Measurements from ENCODE around the gene LRRC3C.

The LRRC3C gene

GRCh38 chr17:39922006-39922405 lies 5.5 kb upstream of the LRRC3C start:
- no peak overlapping the region for H3K27ac Mint-ChIP-seq
- TF ChIP-seq CTCF (IDR thresholded peaks at IDR 0.05; ENCODE audit: unreplicated experiment in 3 of 3) = no peak
- H3K36me3 Mint-ChIP-seq (ENCODE audit: low read depth) = peaks cover 43% of the 10 kb centered on the region
- H3K4me1 Mint-ChIP-seq = peaks cover 24% of the 10 kb centered on the region
- H3K9me3 Mint-ChIP-seq = no peaks in the 10 kb centered on the region
- no peaks in the 10 kb centered on the region for H3K27me3 Mint-ChIP-seq (ENCODE audit: low read depth)
- H3K4me3 Mint-ChIP-seq = no peak overlapping the region

- Mint-ChIP-seq H3K4me3 (no peak overlapping the region), H3K27me3 (ENCODE audit: low read depth) (no peaks in the 10 kb centered on the region), H3K4me1 (peaks cover 29% of the 10 kb centered on the region), H3K36me3 (ENCODE audit: low read depth) (peaks cover 35% of the 10 kb centered on the region), H3K27ac (no peak overlapping the region), H3K9me3 (no peaks in the 10 kb centered on the region)
- no peak for TF ChIP-seq CTCF (IDR thresholded peaks at IDR 0.05; ENCODE audit: unreplicated experiment in 3 of 3)
Measured at GRCh38 chr17:39923230-39923629, 4.3 kb upstream of the LRRC3C start.

- Mint-ChIP-seq H3K36me3 (ENCODE audit: low read depth) (peaks cover 30% of the 10 kb centered on the region), H3K4me3 (peak overlapping the region; percentile 59 to 92 (median 91)), H3K4me1 (peaks cover 32% of the 10 kb centered on the region), H3K9me3 (no peaks in the 10 kb centered on the region), H3K27me3 (ENCODE audit: low read depth) (no peaks in the 10 kb centered on the region), H3K27ac (peak overlapping the region; percentile 35 to 62 (median 55))
- peak in 1 of 3 experiments; percentile 20 for TF ChIP-seq CTCF (IDR thresholded peaks at IDR 0.05; ENCODE audit: unreplicated experiment in 3 of 3)
Measured at GRCh38 chr17:39923836-39924690, 3.5 kb upstream of the LRRC3C start.

- peak overlapping the region; percentile 35 to 62 (median 55) for H3K27ac Mint-ChIP-seq
- peaks cover 26% of the 10 kb centered on the region for H3K36me3 Mint-ChIP-seq (ENCODE audit: low read depth)
- peak overlapping the region; percentile 59 to 92 (median 91) for H3K4me3 Mint-ChIP-seq
- H3K4me1 Mint-ChIP-seq = peaks cover 37% of the 10 kb centered on the region
- no peaks in the 10 kb centered on the region for H3K27me3 Mint-ChIP-seq (ENCODE audit: low read depth)
- no peaks in the 10 kb centered on the region for H3K9me3 Mint-ChIP-seq
- TF ChIP-seq CTCF (IDR thresholded peaks at IDR 0.05; ENCODE audit: unreplicated experiment in 3 of 3) = no peak
Measured at GRCh38 chr17:39924691-39925055, 2.9 kb upstream of the LRRC3C start.

GRCh38 chr17:39925282-39926134 lies 2.0 kb upstream of the LRRC3C start:
- Mint-ChIP-seq H3K9me3 (no peaks in the 10 kb centered on the region), H3K4me3 (peak overlapping the region; percentile 89 to 92 (median 91)), H3K4me1 (peaks cover 37% of the 10 kb centered on the region), H3K27me3 (ENCODE audit: low read depth) (no peaks in the 10 kb centered on the region), H3K36me3 (ENCODE audit: low read depth) (peaks cover 21% of the 10 kb centered on the region), H3K27ac (peak overlapping the region; percentile 64 to 94 (median 87))
- no peak for TF ChIP-seq CTCF (IDR thresholded peaks at IDR 0.05; ENCODE audit: unreplicated experiment in 3 of 3)

All from nephron (organoid).